SK-N-MC (cell line): ENCODE measurements around the gene FAM3A.

Experiments
- EZH2 ChIP-seq: fragments of 200-600 bp; sonication (generic); IDR thresholded peaks from one replicate; pipeline ENCODE4 v1.6.1; 2017; ENCODE audit warnings: antibody characterized with exemption
- FOXP2 ChIP-seq: optimal IDR thresholded peaks from 2 replicates; pipeline ENCODE3; 2011; ENCODE audit warnings: mild to moderate bottlenecking, moderate library complexity; ENCODE audit not compliant: insufficient read depth; ENCODE audit errors: extremely low read length, control extremely low read depth
- POLR2AphosphoS5 ChIP-seq: IDR thresholded peaks from 2 replicates; pipeline ENCODE4 v1.6.1; 2012; ENCODE audit warnings: mild to moderate bottlenecking, low read depth, low read length, borderline replicate concordance

- TF ChIP-seq EZH2 (no peak), POLR2AphosphoS5 (no peak), FOXP2 (no peak)
These were observed 56.9 kb downstream of the FAM3A start for GRCh38 chrX:154458954-154459778.
